SK-N-DZ (cell line): ENCODE measurements around the gene ZNF783.
"Not testable (repeated sequence)": the region's sequence is repeated elsewhere in the genome, so short reads cannot be mapped to it uniquely, and the experiment has no call there.

ENCODE experiments used
- DNase-seq: peaks from one replicate; pipeline ENCODE4 v3.0.0-alpha.2; 2015; ENCODE audit warnings: low spot score

ZNF783 gene

GRCh38 chr7:149297034-149297755 lies 35.2 kb downstream of the ZNF783 start:
- no peak for DNase-seq

GRCh38 chr7:149300620-149301285 lies 38.8 kb downstream of the ZNF783 start:
- no peak for DNase-seq

GRCh38 chr7:149302222-149302621 lies 40.2 kb downstream of the ZNF783 start:
- no peak for DNase-seq

GRCh38 chr7:149302865-149303264 lies 40.9 kb downstream of the ZNF783 start:
- no peak for DNase-seq

GRCh38 chr7:149304006-149304405 lies 42.0 kb downstream of the ZNF783 start:
- DNase-seq: no peak

GRCh38 chr7:149306854-149307253 lies 44.9 kb downstream of the ZNF783 start:
- DNase-seq: no peak

GRCh38 chr7:149307775-149308501 lies 45.9 kb downstream of the ZNF783 start:
- no peak for DNase-seq

GRCh38 chr7:149310113-149310836 lies 48.3 kb downstream of the ZNF783 start:
- peak; percentile 41 for DNase-seq

- no peak for DNase-seq
Observed at GRCh38 chr7:149310990-149311573, 49.1 kb downstream of the ZNF783 start.

- DNase-seq: no peak
Observed at GRCh38 chr7:149313981-149314380, 52.0 kb downstream of the ZNF783 start.

- DNase-seq: no peak
Observed at GRCh38 chr7:149316606-149317005, 54.6 kb downstream of the ZNF783 start.

- DNase-seq: no peak
Observed at GRCh38 chr7:149317496-149317895, 55.5 kb downstream of the ZNF783 start.

GRCh38 chr7:149317986-149318672 lies 56.1 kb downstream of the ZNF783 start:
- no peak for DNase-seq

- DNase-seq: no peak
Observed at GRCh38 chr7:149319376-149319775, 57.4 kb downstream of the ZNF783 start.

- no peak for DNase-seq
Observed at GRCh38 chr7:149320313-149321124, 58.5 kb downstream of the ZNF783 start.

GRCh38 chr7:149321125-149321905 lies 59.3 kb downstream of the ZNF783 start:
- DNase-seq: not testable (repeated sequence)

GRCh38 chr7:149321978-149322541 lies 60.1 kb downstream of the ZNF783 start:
- no peak for DNase-seq

- DNase-seq: no peak
Observed at GRCh38 chr7:149322737-149323136, 60.7 kb downstream of the ZNF783 start.

- no peak for DNase-seq
Observed at GRCh38 chr7:149325248-149325647, 63.3 kb downstream of the ZNF783 start.
